Measurements from ENCODE around the gene ERC1. TPM values are rescaled to one million over a fixed set of nuclear protein-coding genes. Genes with fewer than 3 reads are reported as not detected.
A peak's percentile ranks its signal among the peaks of the same experiment; 100 is the strongest.

The ERC1 gene
- total and polyA plus RNA-seq, 4 donors = 7.4 to 78.2 (median 39.8) TPM

DNA sequence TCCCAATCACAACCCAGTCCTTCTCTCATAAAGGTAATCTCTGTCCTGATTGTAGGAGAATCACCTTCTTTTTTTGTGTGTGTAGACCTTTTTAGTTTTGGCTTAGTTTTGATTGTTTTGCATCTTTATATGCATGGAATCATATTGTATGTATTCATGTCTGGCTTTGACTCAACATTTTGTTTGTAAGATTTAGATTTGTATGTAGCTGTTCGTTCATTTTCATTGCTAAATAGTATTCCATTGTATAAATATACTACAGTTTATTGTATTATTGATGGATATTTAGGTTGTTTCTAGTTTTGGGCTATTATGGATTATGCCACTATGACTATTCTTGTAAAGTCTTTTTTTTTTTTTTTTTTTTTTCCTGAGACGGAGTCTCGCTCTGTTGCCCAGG lies 10.5 kb downstream of the ERC1 start:
- peaks cover 0 to 17% (median 0%) of the 10 kb centered on the region in 5 donors for H3K4me1 ChIP-seq (ENCODE audit: control insufficient read depth in 5 of 5, insufficient read depth in 5 of 5, low read length in 5 of 5)
- no peak overlapping the region for H3K9ac ChIP-seq (ENCODE audit: insufficient read depth in 1 of 2, low read length in 2 of 2)
- DNase-seq (no peak), ATAC-seq (ENCODE audit: insufficient read depth, low FRiP score) (no peak)
- no peaks in the 10 kb centered on the region for H3K9me3 ChIP-seq (ENCODE audit: control insufficient read depth in 4 of 4, insufficient read depth in 3 of 4, low read length in 3 of 4)
- H3K4me3 ChIP-seq = no peak overlapping the region
- no peaks in the 10 kb centered on the region for H3K27me3 ChIP-seq (ENCODE audit: control insufficient read depth in 3 of 3, insufficient read depth in 3 of 3, low read length in 2 of 3)
- peaks cover 0 to 5% (median 1%) of the 10 kb centered on the region in 4 donors for H3K36me3 ChIP-seq (ENCODE audit: control insufficient read depth in 4 of 4, insufficient read depth in 4 of 4, low read length in 4 of 4)
- WGBS, 2 donors = 91 to 99% methylated on average over 3 of the region's 3 CpGs
- TF ChIP-seq, protein P1, sequence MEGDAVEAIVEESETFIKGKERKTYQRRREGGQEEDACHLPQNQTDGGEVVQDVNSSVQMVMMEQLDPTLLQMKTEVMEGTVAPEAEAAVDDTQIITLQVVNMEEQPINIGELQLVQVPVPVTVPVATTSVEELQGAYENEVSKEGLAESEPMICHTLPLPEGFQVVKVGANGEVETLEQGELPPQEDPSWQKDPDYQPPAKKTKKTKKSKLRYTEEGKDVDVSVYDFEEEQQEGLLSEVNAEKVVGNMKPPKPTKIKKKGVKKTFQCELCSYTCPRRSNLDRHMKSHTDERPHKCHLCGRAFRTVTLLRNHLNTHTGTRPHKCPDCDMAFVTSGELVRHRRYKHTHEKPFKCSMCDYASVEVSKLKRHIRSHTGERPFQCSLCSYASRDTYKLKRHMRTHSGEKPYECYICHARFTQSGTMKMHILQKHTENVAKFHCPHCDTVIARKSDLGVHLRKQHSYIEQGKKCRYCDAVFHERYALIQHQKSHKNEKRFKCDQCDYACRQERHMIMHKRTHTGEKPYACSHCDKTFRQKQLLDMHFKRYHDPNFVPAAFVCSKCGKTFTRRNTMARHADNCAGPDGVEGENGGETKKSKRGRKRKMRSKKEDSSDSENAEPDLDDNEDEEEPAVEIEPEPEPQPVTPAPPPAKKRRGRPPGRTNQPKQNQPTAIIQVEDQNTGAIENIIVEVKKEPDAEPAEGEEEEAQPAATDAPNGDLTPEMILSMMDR (IDR thresholded peaks at IDR 0.05; ENCODE audit: control extremely low read depth, extremely low read depth) = no peak
- H3K27ac ChIP-seq (ENCODE audit: low read depth in 1 of 2, low read length in 1 of 2) = no peak overlapping the region

DNA sequence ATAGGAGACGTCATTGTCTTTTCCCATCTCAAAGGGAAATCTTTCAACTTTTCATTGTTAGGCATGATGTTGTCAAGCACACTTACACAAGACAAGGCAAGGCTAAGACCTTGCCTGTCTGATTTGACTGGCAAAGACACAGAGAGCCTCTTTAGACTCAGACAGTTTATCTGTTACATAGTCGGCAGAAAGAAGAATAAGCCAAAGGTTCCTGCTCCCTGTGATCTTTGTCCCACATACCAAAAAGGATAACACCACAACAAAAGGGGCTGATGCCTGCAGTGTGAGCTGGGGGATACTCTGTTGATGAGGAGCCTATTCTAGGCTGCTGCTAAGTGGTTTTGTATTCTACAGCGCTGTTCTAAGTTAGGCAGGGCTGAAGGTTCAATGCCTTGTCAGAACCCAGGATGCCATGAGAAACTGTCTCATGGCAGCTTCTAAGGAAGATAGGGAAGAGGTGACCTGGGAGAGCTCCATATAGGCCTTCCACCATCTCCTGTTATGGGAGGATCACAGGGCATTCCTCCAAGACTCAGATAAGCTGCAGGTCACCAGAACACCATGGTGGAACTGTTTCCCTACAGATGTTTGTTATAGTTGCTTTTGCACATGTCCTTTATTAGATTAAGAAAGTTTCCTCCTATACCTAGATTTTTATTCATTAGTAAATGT lies 12.7 kb downstream of the ERC1 start:
- no peak overlapping the region for H3K4me3 ChIP-seq
- no peaks in the 10 kb centered on the region for H3K9me3 ChIP-seq (ENCODE audit: control insufficient read depth in 4 of 4, insufficient read depth in 3 of 4, low read length in 3 of 4)
- 67 to 83% methylated on average over 3 of the region's 3 CpGs for WGBS, 2 donors
- TF ChIP-seq, protein P1 (IDR thresholded peaks at IDR 0.05; ENCODE audit: control extremely low read depth, extremely low read depth) = no peak
- H3K4me1 ChIP-seq (ENCODE audit: control insufficient read depth in 5 of 5, insufficient read depth in 5 of 5, low read length in 5 of 5) = peaks cover 0 to 10% (median 0%) of the 10 kb centered on the region in 5 donors
- no peak overlapping the region for H3K9ac ChIP-seq (ENCODE audit: insufficient read depth in 1 of 2, low read length in 2 of 2)
- H3K36me3 ChIP-seq (ENCODE audit: control insufficient read depth in 4 of 4, insufficient read depth in 4 of 4, low read length in 4 of 4) = peaks cover 0 to 5% (median 1%) of the 10 kb centered on the region in 4 donors
- DNase-seq = no peak
- no peak for ATAC-seq (ENCODE audit: insufficient read depth, low FRiP score)
- H3K27me3 ChIP-seq (ENCODE audit: control insufficient read depth in 3 of 3, insufficient read depth in 3 of 3, low read length in 2 of 3) = no peaks in the 10 kb centered on the region
- H3K27ac ChIP-seq (ENCODE audit: low read depth in 1 of 2, low read length in 1 of 2) = peak overlapping the region in 1 of 2 donors; percentile 22

DNA sequence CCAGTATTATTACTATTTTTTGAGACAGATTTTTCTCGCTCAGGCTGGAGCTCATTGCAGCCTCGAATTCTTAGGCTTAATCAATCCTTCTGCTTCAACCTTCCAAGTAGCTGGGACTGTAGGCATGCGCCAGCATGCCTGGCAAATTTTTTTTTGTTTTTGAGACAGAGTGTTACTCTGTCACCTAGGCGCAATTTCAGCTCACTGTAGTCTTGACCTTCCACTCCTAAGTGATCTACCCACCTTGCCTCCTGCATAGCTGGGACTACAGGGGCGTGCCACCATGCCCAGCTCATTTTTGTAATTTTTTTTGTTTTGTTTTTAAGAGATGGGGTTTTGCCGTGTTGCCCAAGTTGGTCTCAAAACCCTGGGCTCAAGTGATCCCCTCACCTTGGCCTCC lies 15.2 kb downstream of the ERC1 start:
- ATAC-seq (ENCODE audit: insufficient read depth, low FRiP score) (no peak), DNase-seq (no peak)
- Histone ChIP-seq H3K36me3 (ENCODE audit: control insufficient read depth in 4 of 4, insufficient read depth in 4 of 4, low read length in 4 of 4) (peaks cover 0 to 2% (median under 1%) of the 10 kb centered on the region in 4 donors), H3K9ac (ENCODE audit: insufficient read depth in 1 of 2, low read length in 2 of 2) (no peak overlapping the region), H3K4me1 (ENCODE audit: control insufficient read depth in 5 of 5, insufficient read depth in 5 of 5, low read length in 5 of 5) (peaks cover 0 to 7% (median 0%) of the 10 kb centered on the region in 5 donors), H3K9me3 (ENCODE audit: control insufficient read depth in 4 of 4, insufficient read depth in 3 of 4, low read length in 3 of 4) (no peaks in the 10 kb centered on the region), H3K27ac (ENCODE audit: low read depth in 1 of 2, low read length in 1 of 2) (no peak overlapping the region), H3K27me3 (ENCODE audit: control insufficient read depth in 3 of 3, insufficient read depth in 3 of 3, low read length in 2 of 3) (no peaks in the 10 kb centered on the region), H3K4me3 (no peak overlapping the region)
- WGBS, 2 donors = 93 to 96% methylated on average over 6 of the region's 6 CpGs
- TF ChIP-seq, protein P1 (IDR thresholded peaks at IDR 0.05; ENCODE audit: control extremely low read depth, extremely low read depth) = no peak

All from lung (tissue), 12 donors.